SK-N-SH (cell line): ENCODE results near the gene ZNF493. TPM values are rescaled to one million over a fixed set of nuclear protein-coding genes. Genes with fewer than 3 reads are reported as not detected.
A peak's percentile ranks its signal among the peaks of the same experiment; 100 is the strongest.

Experiments
- CTCF ChIA-PET: fragments of 300-600, 350-600 bp; formaldehyde crosslinking; extraction: SDS; loops from one replicate; lab custom pipeline; 2021; lab: Yijun Ruan, JAX
- POLR2A ChIA-PET: fragments of 350-600 bp; sonication (Branson Sonifier 250); formaldehyde crosslinking; extraction: SDS; loops from one replicate; lab custom pipeline; 2020; ENCODE audit warnings: antibody characterized with exemption, inconsistent platforms; lab: Yijun Ruan, JAX
- DNase-seq: peaks from one replicate; pipeline ENCODE4 v3.0.0; 2012
- H2AFZ ChIP-seq: fragments of 200-600 bp; sonication (generic); 2 replicates; pipeline ENCODE4 v1.8.1; 2016; ENCODE audit warnings: antibody characterized with exemption, mild to moderate bottlenecking, low read depth
- H3F3A ChIP-seq: fragments of 200-600 bp; sonication (generic); replicated peaks from 2 replicates; pipeline ENCODE3; 2016; ENCODE audit warnings: antibody characterized with exemption, mild to moderate bottlenecking; ENCODE audit not compliant: insufficient read depth
- H3K27ac ChIP-seq, 2 experiments: fragments of 200-500 bp in 1 of 2; fragments of 200-600 bp in 1 of 2; sonication (Bioruptor generic) in 1 of 2; sonication (generic), shearing (Covaris generic) in 1 of 2; 2 replicates each; pipeline versions ENCODE4 v1.5.1 to v1.6.1; 2014 to 2016; ENCODE audit warnings: low read depth in 2 of 2, inconsistent platforms in 1 of 2, low read length in 1 of 2, mild to moderate bottlenecking in 1 of 2, mixed read lengths in 1 of 2
- H3K27me3 ChIP-seq: fragments of 200-600 bp; sonication (generic), shearing (Covaris generic); 2 replicates; pipeline ENCODE4 v1.6.1; 2016; ENCODE audit warnings: mixed run types; ENCODE audit not compliant: insufficient read depth
- H3K36me3 ChIP-seq, 2 experiments: fragments of 200-500 bp in 1 of 2; fragments of 200-600 bp in 1 of 2; sonication (Bioruptor generic) in 1 of 2; sonication (generic) in 1 of 2; replicated peaks in 1 of 2; 2 replicates each; pipeline versions ENCODE3 to v1.5.1; 2014 to 2016; ENCODE audit warnings: low read length in 1 of 2, mild to moderate bottlenecking in 1 of 2; ENCODE audit not compliant: insufficient read depth in 2 of 2, control insufficient read depth in 1 of 2
- H3K4me1 ChIP-seq, 2 experiments: fragments of 200-500 bp in 1 of 2; fragments of 200-600 bp in 1 of 2; sonication (Bioruptor generic) in 1 of 2; sonication (generic), shearing (Covaris generic) in 1 of 2; 2 replicates each; pipeline versions ENCODE4 v1.5.1 to v1.6.1; 2014 to 2016; ENCODE audit warnings: low read depth in 1 of 2, low read length in 1 of 2, mixed run types in 1 of 2; ENCODE audit not compliant: insufficient read depth in 2 of 2, control insufficient read depth in 1 of 2
- H3K4me2 ChIP-seq: fragments of 200-600 bp; sonication (generic), shearing (Covaris generic); 2 replicates; pipeline ENCODE4 v1.6.1; 2017; ENCODE audit warnings: mixed run types
- H3K4me3 ChIP-seq, 2 experiments: fragments of 200-500 bp in 1 of 2; fragments of 200-600 bp in 1 of 2; sonication (Bioruptor generic) in 1 of 2; sonication (generic), shearing (Covaris generic) in 1 of 2; 2 replicates each; pipeline versions ENCODE4 v1.5.1 to v1.8.1; 2014 to 2016; ENCODE audit warnings: low read depth in 2 of 2, inconsistent platforms in 1 of 2, low read length in 1 of 2, mild to moderate bottlenecking in 1 of 2, mixed read lengths in 1 of 2, moderate library complexity in 1 of 2
- H3K79me2 ChIP-seq: fragments of 200-600 bp; sonication (generic); 2 replicates; pipeline ENCODE4 v1.8.1; 2017; ENCODE audit warnings: mild to moderate bottlenecking; ENCODE audit not compliant: insufficient read depth
- H3K9ac ChIP-seq: fragments of 200-600 bp; sonication (generic); 2 replicates; pipeline ENCODE4 v1.6.1; 2017; ENCODE audit warnings: mixed run types
- H3K9me2 ChIP-seq: fragments of 200-600 bp; sonication (generic); 2 replicates; pipeline ENCODE4 v1.6.1; 2017; ENCODE audit warnings: mixed run types
- H3K9me3 ChIP-seq: fragments of 200-600 bp; sonication (generic); 2 replicates; pipeline ENCODE4 v1.6.1; 2017; ENCODE audit warnings: mixed run types, mild to moderate bottlenecking, moderate library complexity
- H4K20me1 ChIP-seq: fragments of 200-600 bp; sonication (generic); 2 replicates; pipeline ENCODE4 v1.6.1; 2017; ENCODE audit warnings: mild to moderate bottlenecking, mixed run types; ENCODE audit not compliant: insufficient read depth
- CHD2 ChIP-seq: fragments of 150-350 bp; IDR thresholded peaks from 2 replicates; pipeline ENCODE4 v1.6.1; 2018; ENCODE audit warnings: low read length; ENCODE audit not compliant: partially characterized antibody
- ELF1 ChIP-seq: IDR thresholded peaks from 2 replicates; pipeline ENCODE4 v1.4.0; 2012
- EP300 ChIP-seq, 2 experiments: IDR thresholded peaks; 2 replicates each; pipeline versions ENCODE4 v1.4.0 to v1.6.1; 2012; ENCODE audit warnings: borderline replicate concordance in 1 of 2, low read depth in 1 of 2, low read length in 1 of 2
- GABPA ChIP-seq: IDR thresholded peaks from 2 replicates; pipeline ENCODE4 v1.4.0; 2012; ENCODE audit warnings: low read depth, mild to moderate bottlenecking
- MEF2A ChIP-seq: IDR thresholded peaks from 2 replicates; pipeline ENCODE4 v1.4.0; 2012; ENCODE audit warnings: low read depth, borderline replicate concordance
- MXI1 ChIP-seq: IDR thresholded peaks from 2 replicates; pipeline ENCODE4 v1.6.1; 2012; ENCODE audit warnings: mild to moderate bottlenecking, low read depth, low read length, improper control_type of control experiment
- NRF1 ChIP-seq: IDR thresholded peaks from 2 replicates; pipeline ENCODE4 v1.6.1; 2012; ENCODE audit warnings: low read depth, mild to moderate bottlenecking, low read length
- POLR2AphosphoS5 ChIP-seq: IDR thresholded peaks from 2 replicates; pipeline ENCODE4 v1.6.1; 2012; ENCODE audit warnings: low read depth, low read length
- RFX5 ChIP-seq: IDR thresholded peaks from 2 replicates; pipeline ENCODE4 v1.6.1; 2012; ENCODE audit warnings: mild to moderate bottlenecking, improper control_type of control experiment, low read length
- SMC3 ChIP-seq: IDR thresholded peaks from 2 replicates; pipeline ENCODE4 v1.6.1; 2012; ENCODE audit warnings: low read depth, low read length, improper control_type of control experiment
- TAF1 ChIP-seq: IDR thresholded peaks from 2 replicates; pipeline ENCODE4 v1.6.1; 2012; ENCODE audit warnings: low read depth, mild to moderate bottlenecking, low read length, moderate library complexity, borderline replicate concordance
- YY1 ChIP-seq: IDR thresholded peaks from 2 replicates; pipeline ENCODE4 v1.4.0; 2012; ENCODE audit warnings: low read depth, mild to moderate bottlenecking
- WGBS: methylation state at CpG from one replicate; pipeline ENCODE4 v1.1.6; 2017; ENCODE audit warnings: low lambda C conversion rate; 5-methylcytosine and 5-hydroxymethylcytosine counted together
- polyA plus RNA-seq, 3 experiments: library from polyadenylated mRNA; depleted of rRNA; stranded (reverse); fragments of >200 nt; gene quantifications; 2 replicates each; pipeline ENCODE4 v1.2.3, GENCODE V29; 2012
- TF ChIP-seq, protein P1 (sequence below): IDR thresholded peaks from 2 replicates; pipeline ENCODE4; 2012
- TF ChIP-seq, protein P2 (sequence below): fragments of 150-350 bp; IDR thresholded peaks from 2 replicates; pipeline ENCODE4 v1.6.1; 2017; ENCODE audit warnings: antibody characterized with exemption, low read length, low read depth, borderline replicate concordance
- TF ChIP-seq, protein P3 (sequence below): fragments of 150-350 bp; IDR thresholded peaks from 2 replicates; pipeline ENCODE4 v1.6.1; 2016; ENCODE audit warnings: mild to moderate bottlenecking, low read depth, low read length
- TF ChIP-seq, protein P4 (sequence below): IDR thresholded peaks from 2 replicates; pipeline ENCODE4 v1.4.0; 2012; ENCODE audit warnings: low read depth
- TF ChIP-seq, protein P5 (sequence below): IDR thresholded peaks from 2 replicates; pipeline ENCODE4 v1.6.1; 2012; ENCODE audit warnings: mild to moderate bottlenecking, low read depth, low read length, moderate library complexity

The ZNF493 gene
- polyA plus RNA-seq (2012; rRNA removed) = 3.7 and 5.5 TPM in 2 replicates
- polyA plus RNA-seq (2012; cell fraction: cytosol; rRNA removed) = 2.8 and 3.4 TPM in 2 replicates
- 16.4 and 18.6 TPM in 2 replicates for polyA plus RNA-seq (2012; cell fraction: nucleus; rRNA removed)

DNA sequence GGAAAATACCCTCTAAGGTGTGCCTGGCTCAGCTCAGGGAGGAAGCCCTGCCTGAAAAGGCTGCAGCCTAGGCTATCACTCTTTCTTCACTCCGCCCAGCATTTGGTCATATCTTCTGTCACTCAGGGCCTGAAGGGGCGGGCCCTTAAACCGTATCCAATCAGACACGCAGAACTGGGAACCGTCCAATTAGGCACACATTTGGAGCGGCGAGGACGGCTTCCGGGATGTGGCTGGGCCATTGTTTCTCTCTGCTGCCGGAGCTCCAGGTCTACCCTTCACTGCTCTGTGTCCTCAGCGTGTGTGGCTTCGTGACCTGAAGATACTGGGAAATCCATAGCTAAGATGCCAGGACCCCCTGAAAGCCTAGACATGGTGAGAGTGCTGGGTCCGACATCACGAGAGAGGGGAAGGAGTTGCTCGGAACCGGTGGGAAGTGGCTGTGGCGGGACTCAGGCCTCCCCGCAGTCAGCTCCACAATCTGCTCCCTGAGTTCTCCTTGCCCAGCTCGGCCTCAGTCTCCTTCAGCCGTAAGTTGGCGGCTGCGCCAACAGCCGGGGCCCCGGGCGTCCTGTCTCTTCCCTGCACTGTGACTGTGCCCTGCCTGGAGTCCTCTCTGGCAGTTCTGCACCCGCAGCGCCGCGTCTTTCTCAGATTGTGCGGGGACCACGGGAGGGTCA is at the start of gene ZNF493:
Gene ZNF493 (plus strand): TSS at position 241 of the 680 bp plus-strand sequence. CDS start 105 bp downstream, at position 346.
- Histone ChIP-seq H3K9me3 (peaks cover 10% of the 10 kb centered on the region; the same call in 1 of the 2 replicates), H3F3A (peaks cover 5% of the 10 kb centered on the region), H3K4me1 (peaks cover 0 to 6% of the 10 kb centered on the region in 2 experiments; a peak in 2 of 4 replicates), H4K20me1 (no peaks in the 10 kb centered on the region), H3K27ac (peak within 1 kb of the TSS; percentile 31 to 84; a peak in 3 of 4 replicates), H3K9me2 (no peaks in the 10 kb centered on the region), H3K79me2 (peaks cover 45% of the 10 kb centered on the region), H3K9ac (peak within 1 kb of the TSS; percentile 82), H3K4me2 (peak within 1 kb of the TSS; percentile 75), H3K36me3 (peaks cover 17 to 23% of the 10 kb centered on the region in 2 experiments), H3K27me3 (no peaks in the 10 kb centered on the region), H3K4me3 (peak within 1 kb of the TSS; percentile 77 to 80), H2AFZ (peak within 1 kb of the TSS; percentile 89)
- ChIA-PET POLR2A (interaction anchor here (0.6 to 1.8 kb wide), 6 partner anchors 14 to 732 kb away, joined by 3 to 11 read pairs (median 6); partner anchors contain the start of genes ZNF708 and ZNF738), CTCF (interaction anchor here (1.8 kb wide), 1 partner anchor 301 kb away, joined by 5 read pairs; no protein-coding TSS in a partner anchor)
- TF ChIP-seq, protein P1, sequence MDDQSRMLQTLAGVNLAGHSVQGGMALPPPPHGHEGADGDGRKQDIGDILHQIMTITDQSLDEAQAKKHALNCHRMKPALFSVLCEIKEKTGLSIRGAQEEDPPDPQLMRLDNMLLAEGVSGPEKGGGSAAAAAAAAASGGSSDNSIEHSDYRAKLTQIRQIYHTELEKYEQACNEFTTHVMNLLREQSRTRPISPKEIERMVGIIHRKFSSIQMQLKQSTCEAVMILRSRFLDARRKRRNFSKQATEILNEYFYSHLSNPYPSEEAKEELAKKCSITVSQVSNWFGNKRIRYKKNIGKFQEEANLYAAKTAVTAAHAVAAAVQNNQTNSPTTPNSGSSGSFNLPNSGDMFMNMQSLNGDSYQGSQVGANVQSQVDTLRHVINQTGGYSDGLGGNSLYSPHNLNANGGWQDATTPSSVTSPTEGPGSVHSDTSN = peak; percentile 99
- TF ChIP-seq GABPA = peak; percentile 81
- peak in 1 of 2 experiments; percentile 36; a peak in 1 of 4 replicates for TF ChIP-seq EP300 (IDR thresholded peaks at IDR 0.05; ENCODE audit: borderline replicate concordance in 1 of 2, low read depth in 1 of 2, low read length in 1 of 2)
- TF ChIP-seq, protein P2, sequence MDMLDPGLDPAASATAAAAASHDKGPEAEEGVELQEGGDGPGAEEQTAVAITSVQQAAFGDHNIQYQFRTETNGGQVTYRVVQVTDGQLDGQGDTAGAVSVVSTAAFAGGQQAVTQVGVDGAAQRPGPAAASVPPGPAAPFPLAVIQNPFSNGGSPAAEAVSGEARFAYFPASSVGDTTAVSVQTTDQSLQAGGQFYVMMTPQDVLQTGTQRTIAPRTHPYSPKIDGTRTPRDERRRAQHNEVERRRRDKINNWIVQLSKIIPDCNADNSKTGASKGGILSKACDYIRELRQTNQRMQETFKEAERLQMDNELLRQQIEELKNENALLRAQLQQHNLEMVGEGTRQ = no peak
- TF ChIP-seq MEF2A = no peak
- TF ChIP-seq ELF1 = peak; percentile 90
- TF ChIP-seq CHD2 = peak; percentile 77
- peak; percentile 22; the same call in 1 of the 2 replicates for TF ChIP-seq YY1
- TF ChIP-seq, protein P3, sequence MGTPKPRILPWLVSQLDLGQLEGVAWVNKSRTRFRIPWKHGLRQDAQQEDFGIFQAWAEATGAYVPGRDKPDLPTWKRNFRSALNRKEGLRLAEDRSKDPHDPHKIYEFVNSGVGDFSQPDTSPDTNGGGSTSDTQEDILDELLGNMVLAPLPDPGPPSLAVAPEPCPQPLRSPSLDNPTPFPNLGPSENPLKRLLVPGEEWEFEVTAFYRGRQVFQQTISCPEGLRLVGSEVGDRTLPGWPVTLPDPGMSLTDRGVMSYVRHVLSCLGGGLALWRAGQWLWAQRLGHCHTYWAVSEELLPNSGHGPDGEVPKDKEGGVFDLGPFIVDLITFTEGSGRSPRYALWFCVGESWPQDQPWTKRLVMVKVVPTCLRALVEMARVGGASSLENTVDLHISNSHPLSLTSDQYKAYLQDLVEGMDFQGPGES = peak; percentile 60
- TF ChIP-seq TAF1 = peak; percentile 69; the same call in 1 of the 2 replicates
- TF ChIP-seq NRF1 = no peak
- TF ChIP-seq, protein P4, sequence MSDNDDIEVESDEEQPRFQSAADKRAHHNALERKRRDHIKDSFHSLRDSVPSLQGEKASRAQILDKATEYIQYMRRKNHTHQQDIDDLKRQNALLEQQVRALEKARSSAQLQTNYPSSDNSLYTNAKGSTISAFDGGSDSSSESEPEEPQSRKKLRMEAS = 0 out of 2 replicates have a peak, but pooled peaks have one; percentile 26
- peak; percentile 77 for TF ChIP-seq MXI1
- no peak for TF ChIP-seq SMC3
- TF ChIP-seq POLR2AphosphoS5 = peak; percentile 92
- peak; percentile 74 for TF ChIP-seq RFX5
- TF ChIP-seq, protein P5, sequence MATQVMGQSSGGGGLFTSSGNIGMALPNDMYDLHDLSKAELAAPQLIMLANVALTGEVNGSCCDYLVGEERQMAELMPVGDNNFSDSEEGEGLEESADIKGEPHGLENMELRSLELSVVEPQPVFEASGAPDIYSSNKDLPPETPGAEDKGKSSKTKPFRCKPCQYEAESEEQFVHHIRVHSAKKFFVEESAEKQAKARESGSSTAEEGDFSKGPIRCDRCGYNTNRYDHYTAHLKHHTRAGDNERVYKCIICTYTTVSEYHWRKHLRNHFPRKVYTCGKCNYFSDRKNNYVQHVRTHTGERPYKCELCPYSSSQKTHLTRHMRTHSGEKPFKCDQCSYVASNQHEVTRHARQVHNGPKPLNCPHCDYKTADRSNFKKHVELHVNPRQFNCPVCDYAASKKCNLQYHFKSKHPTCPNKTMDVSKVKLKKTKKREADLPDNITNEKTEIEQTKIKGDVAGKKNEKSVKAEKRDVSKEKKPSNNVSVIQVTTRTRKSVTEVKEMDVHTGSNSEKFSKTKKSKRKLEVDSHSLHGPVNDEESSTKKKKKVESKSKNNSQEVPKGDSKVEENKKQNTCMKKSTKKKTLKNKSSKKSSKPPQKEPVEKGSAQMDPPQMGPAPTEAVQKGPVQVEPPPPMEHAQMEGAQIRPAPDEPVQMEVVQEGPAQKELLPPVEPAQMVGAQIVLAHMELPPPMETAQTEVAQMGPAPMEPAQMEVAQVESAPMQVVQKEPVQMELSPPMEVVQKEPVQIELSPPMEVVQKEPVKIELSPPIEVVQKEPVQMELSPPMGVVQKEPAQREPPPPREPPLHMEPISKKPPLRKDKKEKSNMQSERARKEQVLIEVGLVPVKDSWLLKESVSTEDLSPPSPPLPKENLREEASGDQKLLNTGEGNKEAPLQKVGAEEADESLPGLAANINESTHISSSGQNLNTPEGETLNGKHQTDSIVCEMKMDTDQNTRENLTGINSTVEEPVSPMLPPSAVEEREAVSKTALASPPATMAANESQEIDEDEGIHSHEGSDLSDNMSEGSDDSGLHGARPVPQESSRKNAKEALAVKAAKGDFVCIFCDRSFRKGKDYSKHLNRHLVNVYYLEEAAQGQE = no peak
- peak; percentile 82 for DNase-seq
- 3% methylated on average over 20 of the region's 31 CpGs for WGBS
